Upper lobe of left lung (tissue), 6 donors: ENCODE measurements around the gene CCIN. TPM values are rescaled to one million over a fixed set of nuclear protein-coding genes. Genes with fewer than 3 reads are reported as not detected.
"Not testable (repeated sequence)": the region's sequence is repeated elsewhere in the genome, so short reads cannot be mapped to it uniquely, and the experiment has no call there.

Experiments used
- ATAC-seq, 2 donors: fragments of 200-7000 bp; cut with Tn5 transposase; one replicate each; pipeline ENCODE4 v1.9.1; 2022; ENCODE audit warnings: mild to moderate bottlenecking in 2 of 2, moderate library complexity in 2 of 2; ENCODE audit not compliant: low FRiP score in 2 of 2
- DNase-seq, 2 donors: peaks; one replicate each; pipeline ENCODE4 v3.0.0-alpha.2; 2019 to 2020
- H3K27ac ChIP-seq, 4 donors: fragments of 200-600 bp; sonication (generic); one replicate each; pipeline ENCODE4 v1.5.1; 2016 to 2019
- H3K27me3 ChIP-seq, 4 donors: fragments of 200-600 bp; sonication (generic); one replicate each; pipeline ENCODE4 v1.5.1; 2017 to 2019
- H3K36me3 ChIP-seq, 4 donors: fragments of 200-600 bp; sonication (generic); one replicate each; pipeline ENCODE4 v1.5.1; 2016 to 2019
- H3K4me1 ChIP-seq, 4 donors: fragments of 200-600 bp; sonication (generic); one replicate each; pipeline ENCODE4 v1.5.1; 2018 to 2019
- H3K4me3 ChIP-seq, 4 donors: fragments of 200-600 bp; sonication (generic); one replicate each; pipeline ENCODE4 v1.5.1; 2017 to 2019; ENCODE audit warnings: mild to moderate bottlenecking in 2 of 4, moderate library complexity in 1 of 4
- H3K9me3 ChIP-seq, 4 donors: fragments of 200-600 bp; sonication (generic); one replicate each; pipeline ENCODE4 v1.5.1; 2018 to 2019
- EP300 ChIP-seq, 4 donors: sonication (generic); formaldehyde crosslinking; IDR thresholded peaks; one replicate each; pipeline ENCODE4 v1.5.1; 2017; ENCODE audit warnings: antibody characterized with exemption in 4 of 4, control low read depth in 2 of 4
- POLR2A ChIP-seq, 4 donors: fragments of 450-650 bp; IDR thresholded peaks; one replicate each; pipeline ENCODE4 v1.5.1; 2016 to 2017; ENCODE audit warnings: antibody characterized with exemption in 4 of 4, mild to moderate bottlenecking in 2 of 4
- POLR2AphosphoS5 ChIP-seq, 2 donors: sonication (generic); formaldehyde crosslinking; IDR thresholded peaks; one replicate each; pipeline ENCODE4 v1.5.1; 2017; ENCODE audit warnings: antibody characterized with exemption in 2 of 2
- WGBS, 2 donors: methylation state at CpG; one replicate each; pipeline ENCODE4 v1.1.5; 2017 to 2018; 5-methylcytosine and 5-hydroxymethylcytosine counted together
- total RNA-seq, 6 donors: library from RNA; depleted of rRNA in 4 of 6; stranded (reverse); fragments of >200 nt in 4 of 6; gene quantifications; one replicate each; pipeline versions ENCODE4 v1.1.0 to v1.2.1, GENCODE V29; 2016 to 2021
- TF ChIP-seq, protein P1 (sequence below), 6 experiments: fragments of 450-650 bp in 4 of 6; fragments of 200-600 bp in 2 of 6; sonication (generic) in 2 of 6; IDR thresholded peaks; one replicate each; pipeline ENCODE4 v1.5.1; 2016 to 2019; ENCODE audit warnings: antibody characterized with exemption in 6 of 6
- donor health status: DM: no; HTN: no; CAD: no; lungs with moderate emphysema.
- donor health status: DM: no; HTN: yes; CAD: no; lungs with severe emphysema.

CCIN gene
- total RNA-seq, 6 donors from 2014 or later, result 0.30 to 1.4 (median 0.49) TPM; not detected in 1

DNA sequence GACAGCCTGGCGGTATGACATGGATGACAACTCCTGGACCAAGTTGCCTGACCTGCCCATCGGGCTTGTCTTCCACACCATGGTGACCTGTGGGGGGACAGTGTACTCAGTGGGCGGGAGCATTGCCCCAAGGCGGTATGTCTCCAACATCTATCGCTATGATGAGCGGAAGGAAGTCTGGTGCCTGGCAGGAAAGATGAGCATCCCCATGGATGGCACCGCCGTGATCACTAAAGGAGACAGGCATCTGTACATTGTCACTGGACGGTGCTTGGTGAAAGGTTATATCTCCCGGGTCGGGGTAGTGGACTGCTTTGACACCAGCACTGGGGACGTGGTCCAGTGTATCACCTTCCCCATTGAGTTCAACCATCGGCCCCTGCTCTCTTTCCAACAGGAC lies 1.3 kb downstream of the CCIN start:
- Histone ChIP-seq H3K27ac (no peak overlapping the region), H3K36me3 (no peaks in the 10 kb centered on the region), H3K27me3 (no peaks in the 10 kb centered on the region), H3K4me1 (peaks cover 6 to 11% (median 10%) of the 10 kb centered on the region in 4 donors), H3K9me3 (no peaks in the 10 kb centered on the region), H3K4me3 (no peak overlapping the region)
- WGBS, 2 donors, result 93 to 94% methylated on average over 13 of the region's 13 CpGs
- ATAC-seq (no peak), DNase-seq (no peak)
- no peak for TF ChIP-seq EP300 (IDR thresholded peaks at IDR 0.05)
- no peak for TF ChIP-seq POLR2A (IDR thresholded peaks at IDR 0.05)
- TF ChIP-seq, protein P1, sequence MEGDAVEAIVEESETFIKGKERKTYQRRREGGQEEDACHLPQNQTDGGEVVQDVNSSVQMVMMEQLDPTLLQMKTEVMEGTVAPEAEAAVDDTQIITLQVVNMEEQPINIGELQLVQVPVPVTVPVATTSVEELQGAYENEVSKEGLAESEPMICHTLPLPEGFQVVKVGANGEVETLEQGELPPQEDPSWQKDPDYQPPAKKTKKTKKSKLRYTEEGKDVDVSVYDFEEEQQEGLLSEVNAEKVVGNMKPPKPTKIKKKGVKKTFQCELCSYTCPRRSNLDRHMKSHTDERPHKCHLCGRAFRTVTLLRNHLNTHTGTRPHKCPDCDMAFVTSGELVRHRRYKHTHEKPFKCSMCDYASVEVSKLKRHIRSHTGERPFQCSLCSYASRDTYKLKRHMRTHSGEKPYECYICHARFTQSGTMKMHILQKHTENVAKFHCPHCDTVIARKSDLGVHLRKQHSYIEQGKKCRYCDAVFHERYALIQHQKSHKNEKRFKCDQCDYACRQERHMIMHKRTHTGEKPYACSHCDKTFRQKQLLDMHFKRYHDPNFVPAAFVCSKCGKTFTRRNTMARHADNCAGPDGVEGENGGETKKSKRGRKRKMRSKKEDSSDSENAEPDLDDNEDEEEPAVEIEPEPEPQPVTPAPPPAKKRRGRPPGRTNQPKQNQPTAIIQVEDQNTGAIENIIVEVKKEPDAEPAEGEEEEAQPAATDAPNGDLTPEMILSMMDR (IDR thresholded peaks at IDR 0.05), result no peak
- no peak for TF ChIP-seq POLR2AphosphoS5 (IDR thresholded peaks at IDR 0.05)

DNA sequence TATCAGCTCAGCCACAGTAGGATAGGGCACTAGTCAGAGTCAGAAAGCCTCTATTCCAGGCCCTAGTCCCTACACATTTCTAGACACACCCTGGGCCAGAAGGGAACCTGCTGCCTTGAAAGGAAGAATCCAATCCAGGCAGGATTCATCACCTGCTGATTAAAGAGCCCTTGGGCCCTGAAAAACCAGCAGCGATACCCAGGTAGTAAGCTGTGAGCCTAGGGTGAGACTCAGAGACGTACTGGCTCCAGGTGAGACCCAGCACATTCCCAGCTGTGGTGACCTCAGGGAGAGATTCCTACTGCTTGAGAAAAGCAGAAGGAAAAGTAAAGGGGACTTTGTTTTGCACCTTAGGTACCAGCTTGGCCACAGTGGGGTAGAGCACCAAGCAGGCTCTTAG lies 4.7 kb downstream of the CCIN start:
- Histone ChIP-seq H3K4me3 (no peak overlapping the region), H3K27ac (no peak overlapping the region), H3K27me3 (no peaks in the 10 kb centered on the region), H3K9me3 (no peaks in the 10 kb centered on the region), H3K4me1 (no peaks in the 10 kb centered on the region), H3K36me3 (no peaks in the 10 kb centered on the region)
- TF ChIP-seq POLR2AphosphoS5 (IDR thresholded peaks at IDR 0.05), result no peak
- TF ChIP-seq POLR2A (IDR thresholded peaks at IDR 0.05), result no peak
- no peak for TF ChIP-seq EP300 (IDR thresholded peaks at IDR 0.05)
- TF ChIP-seq, protein P1 (IDR thresholded peaks at IDR 0.05), result no peak
- ATAC-seq (no peak), DNase-seq (no peak)
- 94 to 100% methylated on average over 2 of the region's 2 CpGs for WGBS, 2 donors

DNA sequence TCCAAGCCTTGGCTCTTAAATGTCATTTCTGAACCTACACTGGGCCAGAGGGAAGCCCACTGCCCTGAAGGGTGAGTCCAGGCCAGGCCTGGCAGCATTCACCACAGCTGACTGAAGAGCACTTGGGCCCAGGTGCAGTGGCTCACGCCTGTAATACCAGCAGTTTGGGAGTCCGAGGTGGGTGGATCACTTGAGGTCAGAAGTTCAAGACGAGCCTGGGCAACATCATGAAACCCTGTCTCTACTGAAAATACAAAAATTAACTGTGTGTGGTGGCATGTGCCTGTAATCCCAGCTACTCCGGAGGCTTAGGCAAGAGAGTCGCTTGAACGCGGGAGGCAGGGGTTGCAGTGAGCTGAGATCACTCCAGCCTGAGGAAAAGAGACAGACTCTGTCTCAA lies 5.1 kb downstream of the CCIN start:
- no peak for DNase-seq
- Histone ChIP-seq H3K4me1 (no peaks in the 10 kb centered on the region), H3K36me3 (no peaks in the 10 kb centered on the region), H3K27me3 (no peaks in the 10 kb centered on the region), H3K9me3 (no peaks in the 10 kb centered on the region), H3K4me3 (no peak overlapping the region), H3K27ac (no peak overlapping the region)
- no peak for TF ChIP-seq POLR2A (IDR thresholded peaks at IDR 0.05)
- TF ChIP-seq, protein P1 (IDR thresholded peaks at IDR 0.05), result no peak
- no peak for TF ChIP-seq POLR2AphosphoS5 (IDR thresholded peaks at IDR 0.05)
- TF ChIP-seq EP300 (IDR thresholded peaks at IDR 0.05), result no peak
- 78 to 88% methylated on average over 7 of the region's 7 CpGs for WGBS, 2 donors
- no peak for ATAC-seq

DNA sequence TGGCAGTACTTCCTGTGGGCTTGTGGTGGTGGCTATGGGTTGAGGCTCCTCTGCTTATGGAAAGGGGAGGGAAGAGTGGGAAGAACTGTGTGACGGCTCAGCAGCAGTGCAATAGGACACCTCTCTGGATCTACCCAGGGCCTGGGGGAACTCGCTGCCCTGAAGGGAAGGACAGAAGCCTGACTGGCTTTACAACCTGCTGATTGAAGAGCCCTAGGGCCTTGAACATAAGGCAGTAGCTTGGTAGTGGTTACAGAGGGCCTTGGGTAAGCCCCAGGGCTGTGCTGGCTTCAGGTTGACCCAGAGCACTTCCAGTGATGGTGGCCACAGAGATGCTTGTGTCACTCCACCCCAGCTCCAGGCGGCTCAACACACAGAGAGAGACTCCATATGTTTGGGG lies 5.5 kb downstream of the CCIN start:
- Histone ChIP-seq H3K27ac (no peak overlapping the region), H3K4me3 (no peak overlapping the region), H3K27me3 (no peaks in the 10 kb centered on the region), H3K4me1 (no peaks in the 10 kb centered on the region), H3K36me3 (no peaks in the 10 kb centered on the region), H3K9me3 (no peaks in the 10 kb centered on the region)
- no peak for ATAC-seq
- no peak for DNase-seq
- 79 to 82% methylated on average over 3 of the region's 3 CpGs for WGBS, 2 donors
- TF ChIP-seq POLR2A (IDR thresholded peaks at IDR 0.05) (no peak), EP300 (IDR thresholded peaks at IDR 0.05) (no peak), POLR2AphosphoS5 (IDR thresholded peaks at IDR 0.05) (no peak)
- TF ChIP-seq, protein P1 (IDR thresholded peaks at IDR 0.05), result no peak

DNA sequence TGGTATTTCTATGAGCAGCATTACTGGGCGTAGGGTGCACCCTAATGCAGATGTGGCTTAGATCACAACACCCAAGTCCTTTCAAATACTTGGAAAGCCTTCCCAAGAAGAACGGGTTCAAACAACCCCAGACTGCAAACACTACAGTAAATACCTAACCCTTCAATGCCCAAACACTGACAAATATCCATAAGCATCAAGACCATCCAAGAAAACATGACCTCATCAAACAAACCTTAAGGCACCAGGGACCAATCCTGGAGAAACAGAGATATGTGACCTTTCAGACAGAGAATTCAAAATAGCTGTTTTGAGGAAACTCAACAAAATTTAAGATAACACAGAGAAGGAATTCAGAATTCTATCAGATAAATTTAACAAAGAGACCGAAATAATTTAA lies 6.0 kb downstream of the CCIN start:
- not testable (repeated sequence) for ATAC-seq, H3K4me1 ChIP-seq, H3K4me3 ChIP-seq, H3K27me3 ChIP-seq, DNase-seq, H3K36me3 ChIP-seq, H3K9me3 ChIP-seq, H3K27ac ChIP-seq
- 91% methylated on average over 3 of the region's 3 CpGs for WGBS, 2 donors

DNA sequence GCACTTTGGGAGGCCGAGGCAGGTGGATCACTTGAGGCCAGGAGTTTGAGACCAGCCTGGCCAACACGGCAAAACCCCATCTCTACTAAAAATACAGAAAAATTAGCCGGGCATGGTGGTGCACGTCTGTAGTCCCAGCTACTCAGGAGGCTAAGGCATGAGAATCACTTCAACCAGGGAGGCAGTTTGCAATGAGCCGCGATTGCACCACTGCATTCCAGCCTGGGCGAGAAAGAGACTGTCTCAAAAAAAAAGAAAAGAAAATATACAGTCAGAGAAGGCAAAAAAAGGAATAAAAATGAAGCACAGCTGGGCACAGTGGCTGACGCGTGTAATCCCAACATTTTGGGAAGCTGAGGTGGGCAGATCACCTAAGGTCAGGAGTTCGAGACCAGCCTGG lies 7.3 kb downstream of the CCIN start:
- not testable (repeated sequence) for H3K36me3 ChIP-seq, H3K4me1 ChIP-seq, ATAC-seq, DNase-seq, H3K27ac ChIP-seq, H3K4me3 ChIP-seq, H3K27me3 ChIP-seq, H3K9me3 ChIP-seq
- 92 to 94% methylated on average over 10 of the region's 10 CpGs for WGBS, 2 donors
